H1 (cell line): ENCODE data around the gene NEDD4. TPM values are rescaled to one million over a fixed set of nuclear protein-coding genes. Genes with fewer than 3 reads are reported as not detected.

Experiments
- CTCF ChIA-PET: fragments of 300-600 bp; sonication (Branson Sonifier 250); formaldehyde crosslinking; loops from one replicate; lab custom pipeline; 2021; ENCODE audit not compliant: partially characterized antibody; lab: Charles Lee
- POLR2A ChIA-PET: fragments of 300-600 bp; sonication (Branson Sonifier 250); formaldehyde crosslinking; loops from one replicate; lab custom pipeline; 2021; ENCODE audit warnings: inconsistent platforms; ENCODE audit not compliant: partially characterized antibody; lab: Charles Lee
- DNase-seq, 2 experiments: peaks; one replicate each; pipeline versions ENCODE4 v3.0.0 to v3.0.0-alpha.2; 2010 to 2022; ENCODE audit warnings: low spot score in 2 of 2, low read depth in 1 of 2, mixed read lengths in 1 of 2
- FAIRE-seq: peaks from 2 replicates; lab custom pipeline; 2011; peaks lifted over from hg19 to GRCh38; lab: Jason Lieb, UNC
- H2AFZ ChIP-seq: 2 replicates; pipeline ENCODE4 v1.8.1; 2012; ENCODE audit warnings: low read length, inconsistent platforms
- H2AK5ac ChIP-seq: 2 replicates; pipeline ENCODE4 v1.6.1; 2013; ENCODE audit warnings: low read depth, low read length
- H2BK120ac ChIP-seq: replicated peaks from 2 replicates; pipeline ENCODE3; 2013; ENCODE audit warnings: low read depth, low read length, inconsistent platforms
- H2BK12ac ChIP-seq: 2 replicates; pipeline ENCODE4 v1.6.1; 2013; ENCODE audit warnings: low read depth, low read length
- H2BK15ac ChIP-seq: 2 replicates; pipeline ENCODE4 v1.6.1; 2013; ENCODE audit warnings: low read length
- H2BK20ac ChIP-seq: 2 replicates; pipeline ENCODE4 v1.6.1; 2013; ENCODE audit warnings: low read length
- H2BK5ac ChIP-seq: 2 replicates; pipeline ENCODE4 v1.6.1; 2013; ENCODE audit warnings: low read depth, low read length
- H3K14ac ChIP-seq: 2 replicates; pipeline ENCODE4 v1.6.1; 2013; ENCODE audit warnings: inconsistent platforms; ENCODE audit not compliant: insufficient read length
- H3K18ac ChIP-seq: 2 replicates; pipeline ENCODE4 v1.6.1; 2013; ENCODE audit warnings: low read length; ENCODE audit errors: extremely low read depth
- H3K23ac ChIP-seq: 2 replicates; pipeline ENCODE4 v1.6.1; 2013; ENCODE audit warnings: inconsistent platforms; ENCODE audit not compliant: insufficient read length
- H3K23me2 ChIP-seq: 2 replicates; pipeline ENCODE4 v1.6.1; 2013; ENCODE audit warnings: low read depth, low read length
- H3K27ac ChIP-seq: 2 replicates; pipeline ENCODE4 v1.6.1; 2011; ENCODE audit warnings: low read depth, low read length, inconsistent platforms
- H3K27me3 ChIP-seq, 4 experiments: replicated peaks in 1 of 4; 1 replicate in 1 of 4; 2 replicates in 3 of 4; pipeline versions ENCODE4 v1.6.1 to v1.8.1; 2011 to 2013; ENCODE audit warnings: low read length in 3 of 4, mild to moderate bottlenecking in 3 of 4, inconsistent platforms in 2 of 4, mixed read lengths in 2 of 4, moderate library complexity in 1 of 4; ENCODE audit not compliant: control insufficient read depth in 3 of 4, insufficient read depth in 3 of 4; ENCODE audit errors: extremely low read depth in 1 of 4
- H3K36me3 ChIP-seq, 4 experiments: 2 replicates each; pipeline versions ENCODE4 v1.6.1 to v1.8.1; 2011 to 2013; ENCODE audit warnings: mild to moderate bottlenecking in 4 of 4, low read length in 3 of 4, moderate library complexity in 2 of 4, control low read depth in 1 of 4, inconsistent platforms in 1 of 4; ENCODE audit not compliant: insufficient read depth in 4 of 4, control insufficient read depth in 2 of 4
- H3K4ac ChIP-seq: replicated peaks from 2 replicates; pipeline ENCODE3; 2013; ENCODE audit warnings: low read length, low read depth, mixed read lengths, inconsistent platforms; ENCODE audit not compliant: insufficient read length
- H3K4me1 ChIP-seq, 4 experiments: replicated peaks in 1 of 4; 1 replicate in 1 of 4; 2 replicates in 3 of 4; pipeline versions ENCODE4 v1.6.1 to v1.8.1; 2011 to 2013; ENCODE audit warnings: low read length in 3 of 4, inconsistent platforms in 2 of 4, mixed read lengths in 1 of 4; ENCODE audit not compliant: insufficient read depth in 4 of 4, control insufficient read depth in 3 of 4
- H3K4me2 ChIP-seq, 2 experiments: 2 replicates each; pipeline versions ENCODE4 v1.6.1 to v1.8.1; 2011 to 2013; ENCODE audit warnings: low read depth in 2 of 2, low read length in 2 of 2, control low read depth in 1 of 2, inconsistent platforms in 1 of 2, mild to moderate bottlenecking in 1 of 2; ENCODE audit not compliant: insufficient read depth in 1 of 2
- H3K4me3 ChIP-seq, 4 experiments: fragments of 200-600, 300-600 bp in 1 of 4; sonication (generic), shearing (Covaris generic), sonication (Bioruptor Twin) in 1 of 4; 2 replicates each; pipeline versions ENCODE4 v1.5.1 to v1.8.1; 2011 to 2016; ENCODE audit warnings: low read length in 4 of 4, low read depth in 3 of 4, control low read depth in 2 of 4, inconsistent platforms in 2 of 4, mild to moderate bottlenecking in 2 of 4, mixed read lengths in 1 of 4, moderate library complexity in 1 of 4; ENCODE audit not compliant: insufficient read depth in 2 of 4; ENCODE audit errors: extremely low read depth in 1 of 4
- H3K56ac ChIP-seq: replicated peaks from 2 replicates; pipeline ENCODE3; 2013; ENCODE audit warnings: low read depth, mild to moderate bottlenecking, mixed read lengths, low read length, inconsistent platforms; ENCODE audit not compliant: insufficient read length
- H3K79me1 ChIP-seq: 2 replicates; pipeline ENCODE4 v1.6.1; 2013; ENCODE audit warnings: low read depth, low read length, control low read depth
- H3K79me2 ChIP-seq, 2 experiments: 2 replicates each; pipeline versions ENCODE4 v1.6.1 to v1.8.1; 2012 to 2013; ENCODE audit warnings: low read length in 2 of 2, mild to moderate bottlenecking in 2 of 2, inconsistent platforms in 1 of 2; ENCODE audit not compliant: insufficient read depth in 2 of 2, control insufficient read depth in 1 of 2
- H3K9ac ChIP-seq, 4 experiments: replicated peaks in 1 of 4; 1 replicate in 1 of 4; 2 replicates in 3 of 4; pipeline versions ENCODE4 v1.6.1 to v1.8.1; 2011 to 2013; ENCODE audit warnings: low read depth in 3 of 4, low read length in 3 of 4, control low read depth in 2 of 4, mild to moderate bottlenecking in 2 of 4, moderate library complexity in 2 of 4, inconsistent platforms in 1 of 4; ENCODE audit errors: extremely low read depth in 1 of 4
- H3K9me3 ChIP-seq, 2 experiments: 2 replicates each; pipeline versions ENCODE4 v1.6.1 to v1.8.1; 2012 to 2013; ENCODE audit warnings: mild to moderate bottlenecking in 2 of 2, moderate library complexity in 2 of 2, control low read depth in 1 of 2, inconsistent platforms in 1 of 2, low read depth in 1 of 2, low read length in 1 of 2, mixed read lengths in 1 of 2; ENCODE audit not compliant: insufficient read depth in 2 of 2
- H4K20me1 ChIP-seq, 2 experiments: replicated peaks in 1 of 2; 2 replicates each; pipeline versions ENCODE3 to v1.8.1; 2011 to 2013; ENCODE audit warnings: inconsistent platforms in 2 of 2, low read length in 2 of 2, mild to moderate bottlenecking in 1 of 2; ENCODE audit not compliant: insufficient read depth in 2 of 2, control insufficient read depth in 1 of 2
- H4K5ac ChIP-seq: 2 replicates; pipeline ENCODE4 v1.6.1; 2013; ENCODE audit warnings: low read length, low read depth, mixed read lengths, inconsistent platforms; ENCODE audit not compliant: insufficient read length
- H4K8ac ChIP-seq: 2 replicates; pipeline ENCODE4 v1.8.0; 2013; ENCODE audit warnings: mild to moderate bottlenecking, moderate library complexity, low read length, inconsistent platforms; ENCODE audit not compliant: insufficient read depth; ENCODE audit errors: extremely low read depth
- H4K91ac ChIP-seq: replicated peaks from 2 replicates; pipeline ENCODE3; 2013; ENCODE audit warnings: low read length, mixed read lengths, inconsistent platforms; ENCODE audit not compliant: insufficient read length
- ATF3 ChIP-seq: IDR thresholded peaks from 2 replicates; pipeline ENCODE4 v1.6.1; 2011; ENCODE audit warnings: low read depth, mild to moderate bottlenecking, low read length; ENCODE audit not compliant: insufficient read depth
- BACH1 ChIP-seq: IDR thresholded peaks from 2 replicates; pipeline ENCODE4 v1.6.1; 2012; ENCODE audit warnings: low read length, improper control_type of control experiment
- CHD1 ChIP-seq: IDR thresholded peaks from 2 replicates; pipeline ENCODE4 v1.6.1; 2012; ENCODE audit warnings: low read depth, low read length, improper control_type of control experiment
- CTBP2 ChIP-seq: IDR thresholded peaks from 2 replicates; pipeline ENCODE4 v1.7.0; 2011; ENCODE audit warnings: borderline replicate concordance, mild to moderate bottlenecking, moderate library complexity, mixed read lengths, low read length; ENCODE audit not compliant: insufficient read depth, insufficient read length
- EZH2 ChIP-seq: fragments of 200-600 bp; sonication (generic); IDR thresholded peaks from 2 replicates; pipeline ENCODE4 v1.7.1; 2012; ENCODE audit warnings: low read depth, mild to moderate bottlenecking, moderate library complexity, low read length, inconsistent platforms; ENCODE audit not compliant: severe bottlenecking
- KDM4A ChIP-seq: IDR thresholded peaks from one replicate; pipeline ENCODE4 v1.7.1; 2012; ENCODE audit warnings: low read depth, mild to moderate bottlenecking, moderate library complexity, low read length, inconsistent platforms; ENCODE audit not compliant: severe bottlenecking
- KDM5A ChIP-seq: fragments of 200-600 bp; IDR thresholded peaks from 2 replicates; pipeline ENCODE4 v1.7.1; 2012; ENCODE audit warnings: mild to moderate bottlenecking, low read length, inconsistent platforms, mixed read lengths
- RBBP5 ChIP-seq: IDR thresholded peaks from 2 replicates; pipeline ENCODE4 v1.7.1; 2012; ENCODE audit warnings: low read depth, mild to moderate bottlenecking, inconsistent platforms, low read length, moderate library complexity, borderline replicate concordance
- RXRA ChIP-seq: IDR thresholded peaks from 2 replicates; pipeline ENCODE4 v1.6.1; 2011; ENCODE audit warnings: low read depth, mild to moderate bottlenecking, low read length, moderate library complexity; ENCODE audit not compliant: insufficient read depth
- SIN3A ChIP-seq, 2 experiments: IDR thresholded peaks in 1 of 2; conservative IDR thresholded peaks in 1 of 2; 2 replicates each; pipeline ENCODE4 v1.6.1; 2011 to 2012; ENCODE audit warnings: low read length in 2 of 2, improper control_type of control experiment in 1 of 2, low read depth in 1 of 2, mild to moderate bottlenecking in 1 of 2
- SIRT6 ChIP-seq: IDR thresholded peaks from one replicate; pipeline ENCODE4 v1.7.1; 2012; ENCODE audit warnings: low read length, inconsistent platforms
- SIX5 ChIP-seq: IDR thresholded peaks from 2 replicates; pipeline ENCODE4 v1.6.1; 2011; ENCODE audit warnings: mild to moderate bottlenecking, low read depth, low read length
- SP1 ChIP-seq: IDR thresholded peaks from 2 replicates; pipeline ENCODE4 v1.6.1; 2011; ENCODE audit warnings: low read depth, low read length
- SP4 ChIP-seq: IDR thresholded peaks from 2 replicates; pipeline ENCODE4 v1.6.1; 2012; ENCODE audit warnings: low read length, inconsistent platforms
- TAF1 ChIP-seq: IDR thresholded peaks from 2 replicates; pipeline ENCODE4 v1.6.1; 2011; ENCODE audit warnings: mild to moderate bottlenecking, low read depth, low read length
- TCF12 ChIP-seq: IDR thresholded peaks from 2 replicates; pipeline ENCODE4 v1.6.1; 2011; ENCODE audit warnings: low read depth, mild to moderate bottlenecking, low read length
- polyA plus RNA-seq, 7 experiments: library from polyadenylated mRNA; depleted of rRNA in 3 of 7; stranded (reverse) in 5 of 7; unstranded in 2 of 7; fragments of >200 nt in 5 of 7; fragments of 200-250 nt in 2 of 7; gene quantifications; 1 replicate in 5 of 7; 2 replicates in 1 of 7; 4 replicates in 1 of 7; pipeline versions ENCODE4 v1.2.1 to v1.2.3, GENCODE V29; 2011 to 2013; ENCODE audit warnings: missing spikeins in 2 of 7, mixed read lengths in 2 of 7
- total RNA-seq: library from RNA; stranded (reverse); fragmentation: NEBNext Ultra II Directional; extraction: Animal tissue kit (Norgen Biotek cat#: 25700); gene quantifications from 2 replicates; pipeline ENCODE4 v1.2.1, GENCODE V29; 2021

NEDD4 gene
- total and polyA plus RNA-seq, 2 of the 8 experiments (the other 6 are each of a cell fraction or from before 2014, with no cell fraction given), result 0.95 to 3.9 TPM

GRCh38 chr15:55816017-55816416 is 177.4 kb downstream of the NEDD4 start:
- H2BK120ac ChIP-seq, result no peak overlapping the region
- no peaks in the 10 kb centered on the region for H3K4me1 ChIP-seq
- FAIRE-seq, result no peak
- no peak overlapping the region for H2BK5ac ChIP-seq
- H3K27me3 ChIP-seq, result no peaks in the 10 kb centered on the region
- H4K20me1 ChIP-seq, result no peaks in the 10 kb centered on the region
- H2BK15ac ChIP-seq, result no peak overlapping the region
- H4K5ac ChIP-seq, result no peak overlapping the region
- H3K14ac ChIP-seq, result no peak overlapping the region
- H3K27ac ChIP-seq, result no peak overlapping the region
- no peaks in the 10 kb centered on the region for H3K79me2 ChIP-seq
- H3K9ac ChIP-seq, result no peak overlapping the region
- H2BK12ac ChIP-seq, result no peak overlapping the region
- no peaks in the 10 kb centered on the region for H3K9me3 ChIP-seq
- H3K18ac ChIP-seq, result no peak overlapping the region
- H3K79me1 ChIP-seq, result no peaks in the 10 kb centered on the region
- H3K36me3 ChIP-seq, result no peaks in the 10 kb centered on the region
- H3K4me2 ChIP-seq, result no peak overlapping the region
- no peak overlapping the region for H2AFZ ChIP-seq
- no peak overlapping the region for H3K56ac ChIP-seq
- H3K4me3 ChIP-seq, result no peak overlapping the region
- no peak overlapping the region for H3K23ac ChIP-seq
- no peak overlapping the region for H4K8ac ChIP-seq
- H3K4ac ChIP-seq, result no peak overlapping the region
- ChIA-PET POLR2A (no interaction called here), CTCF (interaction anchor here (0.6 to 1.4 kb wide), 8 partner anchors 9 to 780 kb away, joined by 3 to 9 read pairs (median 4); no protein-coding TSS in a partner anchor)
- DNase-seq, result no peak
- no peaks in the 10 kb centered on the region for H3K23me2 ChIP-seq
- H2AK5ac ChIP-seq, result no peak overlapping the region
- H2BK20ac ChIP-seq, result no peak overlapping the region
- H4K91ac ChIP-seq, result no peak overlapping the region
- TF ChIP-seq RXRA (no peak), EZH2 (no peak), SP1 (no peak), ATF3 (no peak), CTBP2 (no peak), BACH1 (no peak), SP4 (no peak), SIX5 (no peak), TAF1 (no peak), CHD1 (no peak), KDM4A (no peak), RBBP5 (no peak), SIRT6 (no peak), SIN3A (conservative IDR thresholded peaks at IDR 0.05 in 1 of 2, IDR thresholded peaks at IDR 0.05 in 1 of 2; ENCODE audit: low read depth in 1 of 2, low read length in 2 of 2) (no peak), KDM5A (no peak), TCF12 (no peak)
